Glomerular endothelial cell (primary cell): Measurements from ENCODE around the gene SAMD3. TPM values are rescaled to one million over a fixed set of nuclear protein-coding genes. Genes with fewer than 3 reads are reported as not detected.
"Not testable (repeated sequence)": the region's sequence is repeated elsewhere in the genome, so short reads cannot be mapped to it uniquely, and the experiment has no call there.

Experiments used
- DNase-seq: peaks from one replicate; pipeline ENCODE4 v3.0.0-alpha.2; 2011; ENCODE audit warnings: low read depth, low spot score; ENCODE audit errors: extremely low read depth
- total RNA-seq: library from RNA; depleted of rRNA; stranded (reverse); fragments of >200 nt; gene quantifications from 2 replicates; pipeline ENCODE4 v1.2.3, GENCODE V29; 2015

The SAMD3 gene
- total RNA-seq, 1 donor from 2014 or later: 0.41 TPM

DNA sequence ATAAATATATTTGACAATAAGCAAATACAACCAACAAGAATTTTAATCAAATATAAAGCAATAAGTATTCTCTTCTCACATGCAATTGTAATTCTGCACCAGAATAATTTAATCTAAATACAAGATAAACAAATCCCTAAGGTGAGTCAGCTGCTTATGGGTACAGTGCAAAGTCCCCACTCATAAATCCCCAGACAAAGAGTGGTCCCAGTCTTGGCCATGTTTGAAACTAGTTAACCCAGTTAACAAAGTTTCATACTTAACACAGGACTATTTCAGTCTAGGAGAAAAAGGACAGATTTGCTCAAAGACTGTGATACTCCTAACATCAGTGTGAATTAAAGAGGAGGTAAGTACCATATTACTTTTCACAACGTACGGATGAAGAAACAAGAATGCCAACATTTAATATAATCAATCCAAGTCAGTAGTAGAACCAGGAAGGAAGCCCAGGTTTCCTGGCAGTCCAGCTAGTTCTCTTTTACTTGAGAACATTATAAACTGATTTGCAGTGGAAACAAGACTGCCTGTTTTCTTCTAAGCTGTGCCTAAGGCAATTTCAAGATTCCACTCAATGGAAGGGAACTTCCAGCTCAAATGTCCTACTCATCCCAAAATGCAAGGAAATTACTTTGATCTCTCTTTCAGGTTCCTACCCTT lies 10.4 kb downstream of the SAMD3 start:
- no peak for DNase-seq

DNA sequence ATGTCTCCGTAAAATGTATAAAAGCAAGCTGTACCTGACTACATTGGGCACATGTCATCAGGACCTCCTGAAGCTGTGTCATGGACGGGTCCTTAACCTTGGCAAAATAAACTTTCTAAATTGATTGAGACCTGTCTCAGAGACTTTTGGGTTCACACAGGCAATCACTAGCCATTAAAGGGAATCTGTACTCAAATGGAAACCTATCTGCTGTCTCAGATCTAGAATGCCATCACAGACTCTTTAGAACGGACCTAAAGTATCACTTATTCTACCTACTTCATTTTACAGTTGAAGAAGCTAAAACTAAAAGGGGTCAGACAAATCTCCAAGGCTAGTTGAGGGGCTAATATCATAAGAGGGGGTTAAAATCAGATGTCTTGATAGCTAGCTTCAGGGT lies 11.1 kb downstream of the SAMD3 start:
- DNase-seq: no peak

DNA sequence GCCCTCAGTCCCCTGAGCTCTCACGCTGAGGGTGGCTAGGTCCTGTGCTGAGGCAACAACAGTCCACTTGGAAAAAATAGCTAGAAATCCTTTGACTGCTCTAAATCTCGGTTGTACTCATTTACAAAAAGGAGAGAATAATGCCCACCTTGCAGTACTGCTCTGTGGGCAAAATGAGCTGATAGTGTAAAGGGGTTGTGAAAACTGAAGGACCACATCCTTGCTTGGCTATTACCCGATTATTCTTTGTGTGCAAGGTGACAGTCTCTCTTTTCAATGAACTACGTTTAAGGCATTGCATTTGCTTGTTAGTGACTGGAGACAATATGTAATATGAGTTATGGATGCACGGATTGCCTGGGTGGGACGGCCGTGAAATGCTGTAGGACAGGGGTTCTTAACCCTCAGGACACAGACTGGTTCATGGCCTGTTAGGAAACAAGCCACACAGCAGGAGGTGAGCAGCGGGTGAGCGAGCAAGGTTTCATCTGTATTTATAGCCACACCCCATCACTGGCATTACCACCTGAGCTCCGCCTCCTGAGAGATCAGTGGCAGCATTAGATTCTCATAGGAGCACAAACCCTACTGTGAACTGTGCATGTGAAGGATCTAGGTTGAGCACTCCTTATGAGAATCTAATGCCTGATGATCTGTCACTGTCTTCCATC lies 14.6 kb downstream of the SAMD3 start:
- DNase-seq: no peak

DNA sequence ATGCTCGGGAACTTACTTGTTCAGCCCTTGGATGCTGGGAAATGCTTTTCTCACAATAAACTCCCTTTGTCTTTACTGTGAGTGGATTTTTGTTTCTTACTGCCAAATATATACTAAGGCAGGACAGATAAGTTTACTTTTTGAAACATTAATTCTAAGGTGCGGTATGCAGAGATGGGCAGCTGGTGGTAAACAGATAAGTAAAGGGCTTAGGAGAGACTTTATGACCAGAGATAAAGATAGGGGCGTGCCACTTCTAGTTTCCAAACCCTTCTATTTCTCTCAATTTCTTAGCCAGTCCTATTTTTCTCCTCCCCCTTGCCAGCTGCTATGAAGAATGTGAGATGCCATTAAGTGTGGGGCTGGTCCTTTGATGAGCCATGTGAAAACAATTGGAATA lies 16.3 kb downstream of the SAMD3 start:
- DNase-seq: no peak

DNA sequence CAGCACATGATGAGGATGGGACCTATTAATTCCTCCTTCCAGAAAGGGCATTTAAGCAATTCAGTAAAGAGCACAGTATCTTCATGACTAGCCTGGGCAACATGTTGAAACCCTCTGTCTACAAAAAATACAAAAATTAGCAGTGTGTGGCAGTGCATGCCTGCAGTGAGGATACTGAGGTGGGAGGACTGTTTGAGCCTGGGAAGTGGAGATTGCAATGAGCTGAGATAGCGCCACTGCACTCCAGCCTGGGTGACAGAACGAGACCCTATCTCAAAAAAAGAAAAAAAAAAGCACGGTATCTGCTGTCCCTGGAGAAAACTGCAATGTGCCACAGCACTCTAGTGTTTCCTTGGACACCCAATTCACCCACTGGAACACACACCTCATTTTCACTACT lies 18.4 kb downstream of the SAMD3 start:
- DNase-seq: no peak

DNA sequence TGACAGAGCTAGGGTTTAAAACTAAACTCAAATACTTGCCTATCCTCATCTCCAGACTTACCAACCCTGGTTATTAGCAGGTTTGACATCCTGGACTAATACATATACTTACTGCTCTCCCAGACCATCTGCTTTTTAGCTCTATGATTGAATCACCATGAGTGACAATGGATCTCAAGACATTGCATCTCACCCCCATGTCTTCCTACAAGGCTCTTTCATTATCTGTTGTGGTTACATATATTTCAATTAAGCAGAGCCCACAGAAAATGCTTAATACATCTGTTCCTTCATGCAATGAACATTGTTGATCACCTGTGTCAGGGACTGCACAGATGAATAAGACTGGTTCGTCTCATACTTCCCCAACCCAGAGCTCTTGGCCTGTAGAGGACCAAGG lies 19.4 kb downstream of the SAMD3 start:
- DNase-seq: no peak

DNA sequence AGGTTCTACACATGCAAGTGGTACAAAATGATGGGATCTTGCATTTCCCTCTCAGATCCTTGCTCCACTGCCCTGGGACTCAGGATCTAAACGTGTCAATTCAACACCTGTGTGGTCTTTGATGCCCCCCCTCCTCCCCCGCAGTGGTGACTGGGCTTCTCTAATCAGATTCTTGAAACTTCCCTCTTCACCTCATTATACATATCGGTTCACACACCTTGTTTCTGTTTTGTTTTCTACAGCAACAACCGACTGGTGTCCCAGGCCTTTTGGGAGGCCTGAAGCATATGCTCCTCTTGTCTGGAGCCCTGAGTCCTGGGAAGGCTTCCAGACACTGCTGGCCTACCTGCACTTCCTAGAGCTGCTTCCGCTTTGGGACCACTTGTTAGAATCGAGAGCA lies 20.0 kb downstream of the SAMD3 start:
- DNase-seq: no peak

DNA sequence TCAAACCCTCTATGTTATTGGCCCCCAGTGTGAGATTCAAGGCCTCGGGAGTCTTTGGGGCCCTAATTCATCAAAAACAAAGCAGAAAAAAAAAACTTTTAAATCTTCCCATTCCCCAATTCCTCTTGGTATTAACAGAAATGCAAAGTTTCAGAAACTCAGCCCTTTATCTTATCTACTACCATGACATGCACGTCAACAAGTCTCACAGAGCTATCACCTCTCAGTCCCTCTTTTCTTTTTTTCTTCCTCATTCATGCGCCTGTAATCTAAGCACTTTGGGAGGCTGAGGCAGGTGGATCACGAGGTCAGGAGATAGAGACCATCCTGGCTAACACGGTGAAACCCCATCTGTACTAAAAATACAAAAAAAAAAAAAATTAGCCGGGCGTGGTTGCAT lies 22.7 kb downstream of the SAMD3 start:
- DNase-seq: no peak

DNA sequence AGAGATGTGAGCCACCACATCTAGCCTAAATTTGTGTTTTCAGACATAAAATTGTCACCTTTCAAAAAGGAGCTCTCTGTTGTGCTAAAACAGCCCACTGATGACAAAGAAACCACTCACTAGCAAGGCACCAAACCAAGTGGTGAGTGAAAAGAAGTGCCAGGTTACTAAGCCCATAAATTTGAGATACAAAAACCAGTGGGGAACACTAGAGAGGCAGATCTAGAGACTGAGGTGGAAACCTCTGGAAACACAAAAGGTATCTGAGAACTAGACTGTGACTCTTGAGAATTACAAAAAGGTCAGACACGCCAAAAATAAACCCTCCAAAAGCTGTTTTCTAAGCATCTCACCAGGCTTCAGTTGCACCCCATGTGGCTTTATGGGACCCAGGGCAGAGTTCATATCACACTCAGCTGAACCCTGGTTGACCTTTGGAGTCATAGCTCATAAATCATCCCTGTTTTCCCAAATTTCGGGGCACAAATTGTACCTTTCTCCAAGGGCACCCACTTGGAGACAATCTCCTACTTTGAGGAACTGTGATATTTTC lies 24.2 kb downstream of the SAMD3 start:
- no peak for DNase-seq

DNA sequence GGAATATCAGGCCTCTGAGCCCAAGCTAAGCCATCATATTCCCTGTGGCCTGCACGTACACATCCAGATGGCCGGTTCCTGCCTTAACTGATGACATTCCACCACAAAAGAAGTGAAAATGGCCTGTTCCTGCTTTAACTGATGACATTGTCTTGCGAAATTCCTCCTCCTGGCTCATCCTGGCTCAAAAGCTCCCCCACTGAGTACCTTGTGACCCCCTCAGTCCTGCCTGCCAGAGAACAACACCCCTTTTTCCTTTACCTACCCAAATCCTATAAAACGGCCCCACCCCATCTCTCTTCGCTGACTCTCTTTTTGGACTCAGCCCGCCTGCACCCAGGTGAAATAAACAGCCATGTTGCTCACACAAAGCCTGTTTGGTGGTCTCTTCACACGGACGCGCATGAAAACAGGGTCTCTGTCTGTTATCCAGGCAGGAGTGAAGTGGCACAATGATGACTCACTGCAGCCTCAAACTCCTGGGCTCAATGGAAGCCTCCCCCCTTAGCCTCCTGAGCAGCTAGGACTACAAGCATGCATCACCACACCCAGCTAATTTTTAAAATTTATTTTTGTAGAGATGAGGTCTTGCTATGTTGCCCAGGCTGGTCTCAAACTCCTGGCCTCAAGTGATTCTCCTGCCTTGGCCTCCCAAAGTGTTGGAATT lies 24.8 kb downstream of the SAMD3 start:
- DNase-seq: not testable (repeated sequence)

DNA sequence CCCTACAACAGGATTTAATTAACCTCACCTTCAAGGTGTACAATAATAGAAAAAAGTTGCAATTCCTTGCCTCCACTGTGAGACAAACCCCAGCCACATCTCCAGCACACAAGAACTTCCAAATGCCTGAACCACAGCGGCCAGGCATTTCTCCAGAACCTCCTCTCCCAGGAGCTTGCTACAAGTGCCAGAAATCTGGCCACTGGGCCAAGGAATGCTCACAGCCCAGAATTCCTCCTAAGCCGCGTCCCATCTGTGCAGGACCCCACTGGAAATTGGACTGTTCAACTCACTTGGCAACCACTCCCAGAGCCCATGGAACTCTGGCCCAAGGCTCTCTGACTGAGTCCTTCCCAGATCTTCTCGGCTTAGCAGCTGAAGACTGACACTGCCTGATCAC lies 28.3 kb downstream of the SAMD3 start:
- not testable (repeated sequence) for DNase-seq

DNA sequence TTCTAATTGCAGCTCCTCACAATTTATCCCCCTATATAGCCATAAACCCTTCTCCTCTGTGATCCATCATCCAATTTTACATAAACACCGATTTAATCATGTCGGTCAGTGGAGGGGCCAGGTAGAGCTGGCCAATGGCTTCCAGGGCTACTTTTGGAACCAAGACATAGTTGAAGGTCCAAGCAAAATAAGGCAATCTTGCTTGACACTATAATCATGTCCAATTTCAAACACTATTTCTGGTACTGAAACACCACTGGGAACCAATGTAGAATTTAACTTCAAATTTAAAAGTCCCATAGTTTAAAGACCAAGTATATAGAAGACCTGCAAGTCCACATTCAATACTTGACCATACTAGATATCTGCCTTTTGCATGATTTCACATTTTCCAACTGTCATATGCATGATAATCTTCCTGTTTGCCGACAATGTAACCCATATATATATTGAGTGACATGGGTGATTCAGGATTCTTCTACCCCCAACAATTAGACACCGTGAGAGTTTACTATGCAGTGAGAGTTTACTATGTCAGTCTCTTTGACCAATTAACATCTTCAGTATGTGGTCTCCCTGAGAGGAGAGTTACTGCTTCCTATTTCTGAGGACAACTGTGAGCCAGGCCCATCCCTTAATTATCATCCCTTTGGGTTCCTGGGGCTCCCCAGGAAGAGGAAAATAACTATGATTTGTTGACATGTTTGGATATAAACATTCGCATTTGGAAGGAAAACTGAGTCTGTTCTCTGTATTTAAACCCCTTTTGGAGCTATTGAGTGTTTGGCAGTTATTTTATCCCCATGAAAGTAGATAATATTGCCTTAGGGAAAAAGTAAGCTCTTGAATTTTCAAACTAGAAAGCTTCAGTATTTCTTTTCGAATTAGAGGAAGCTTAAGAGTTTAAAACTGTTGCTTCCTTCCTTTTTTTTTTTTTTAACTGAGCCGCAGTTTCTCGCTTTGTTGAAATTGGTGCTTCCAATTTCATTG lies 31.8 kb downstream of the SAMD3 start:
- DNase-seq: no peak

DNA sequence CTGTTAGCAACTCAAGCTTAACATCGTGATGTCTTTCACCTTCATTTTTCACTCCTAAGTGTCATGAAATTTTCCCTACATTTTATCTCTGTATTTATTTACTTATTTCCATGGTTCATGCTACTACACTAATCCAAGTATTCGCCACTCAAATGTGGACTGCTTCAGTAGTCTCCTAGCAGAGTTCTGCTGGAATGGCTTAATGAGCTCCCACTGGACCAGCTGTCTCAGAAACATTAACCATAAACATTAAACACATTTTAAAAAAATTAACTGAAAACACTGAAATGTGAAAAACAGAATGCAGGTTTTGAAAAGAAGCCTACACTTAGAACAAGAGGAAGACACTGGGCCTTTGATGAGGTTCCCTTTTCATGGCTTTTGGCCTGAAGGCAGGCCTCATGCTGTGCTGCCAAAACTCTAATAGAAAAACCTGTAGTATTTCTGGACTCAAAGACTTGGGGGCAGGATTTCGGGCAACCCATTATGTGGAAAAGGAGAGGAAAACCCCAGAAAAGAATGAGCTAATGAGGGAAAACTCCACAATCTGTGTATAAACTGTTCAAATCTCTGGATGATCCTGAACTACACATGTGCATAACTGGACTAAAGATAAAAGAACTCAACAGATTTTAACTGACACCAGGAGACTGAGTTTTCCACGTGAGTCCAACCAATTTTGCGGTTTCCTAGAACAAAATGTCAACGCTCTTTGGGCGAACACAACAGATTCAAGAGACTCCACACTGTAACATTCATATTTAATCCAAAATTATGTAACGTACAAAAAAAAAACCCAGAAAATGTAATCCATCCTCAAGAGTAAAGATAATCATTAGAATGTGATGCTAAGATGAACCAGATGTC lies 33.0 kb downstream of the SAMD3 start:
- DNase-seq: no peak

DNA sequence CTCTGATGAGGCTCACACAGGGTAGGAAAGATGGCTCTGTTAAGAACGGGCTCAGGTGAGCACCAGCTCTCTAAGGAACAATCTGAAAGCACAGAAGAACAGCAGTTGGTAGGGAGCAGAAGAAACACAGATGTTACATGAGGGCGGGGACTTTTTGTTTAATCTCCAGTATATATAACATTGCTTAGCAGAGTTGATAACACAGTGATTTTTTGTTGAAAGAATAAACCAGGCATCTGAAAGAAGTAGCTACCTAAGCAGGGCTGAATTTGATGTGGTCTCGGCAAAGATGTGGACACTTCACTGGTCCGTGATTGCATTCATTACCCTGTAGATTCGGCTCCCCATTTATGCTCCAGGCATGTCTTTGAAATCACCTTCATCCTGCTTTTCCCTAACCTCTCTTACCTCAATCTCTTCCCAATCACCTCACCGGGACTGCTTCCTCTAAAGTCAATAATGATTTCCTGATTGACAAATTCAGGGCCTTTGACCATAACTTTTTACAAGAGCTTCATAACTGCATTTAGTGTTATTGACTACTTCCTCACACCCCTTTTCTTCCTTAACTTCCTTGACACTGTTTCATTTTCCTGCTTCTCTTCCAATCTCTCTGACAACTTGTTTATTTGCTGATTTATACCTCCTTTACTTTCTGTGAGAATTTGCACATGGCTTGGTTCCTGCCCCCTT lies 34.4 kb downstream of the SAMD3 start:
- DNase-seq: no peak

DNA sequence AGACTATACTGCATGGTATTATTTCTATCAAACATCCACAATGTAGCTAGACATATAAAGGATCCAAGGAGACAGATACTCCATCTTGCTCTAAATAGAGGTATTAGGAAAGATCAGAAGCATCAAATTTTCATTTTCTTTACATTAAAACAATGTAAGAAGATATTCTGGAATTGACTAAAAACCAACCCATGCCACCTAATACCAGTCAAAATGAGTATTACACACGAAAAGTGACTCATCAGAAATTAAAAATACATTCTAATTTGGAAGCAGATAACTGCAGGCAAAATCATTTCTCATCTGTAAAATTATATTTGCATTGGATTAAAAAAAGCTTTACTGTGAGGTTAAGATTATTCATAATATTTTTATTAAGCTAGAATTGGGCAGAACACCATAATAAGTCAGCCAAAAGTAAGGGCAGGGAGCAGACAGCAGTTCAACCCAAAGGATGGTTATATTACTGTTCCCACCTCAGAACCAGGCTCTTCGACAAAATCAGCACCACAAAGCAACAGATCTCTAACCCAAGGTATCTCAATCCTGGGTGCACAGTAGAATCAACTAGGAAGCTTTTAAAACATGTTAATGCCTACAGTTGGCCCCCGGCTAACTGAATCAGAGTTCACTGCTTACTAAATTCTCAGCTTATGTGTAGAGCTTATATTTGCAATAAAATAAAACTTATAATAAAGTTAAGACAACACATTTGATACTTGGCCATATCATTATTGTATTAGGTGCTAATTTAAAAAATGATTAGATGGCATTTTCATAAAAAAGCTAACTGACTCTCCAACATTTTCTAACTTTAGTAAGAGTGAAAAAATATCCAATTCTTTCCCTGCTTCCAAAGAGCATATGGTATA lies 35.2 kb downstream of the SAMD3 start:
- DNase-seq: no peak

DNA sequence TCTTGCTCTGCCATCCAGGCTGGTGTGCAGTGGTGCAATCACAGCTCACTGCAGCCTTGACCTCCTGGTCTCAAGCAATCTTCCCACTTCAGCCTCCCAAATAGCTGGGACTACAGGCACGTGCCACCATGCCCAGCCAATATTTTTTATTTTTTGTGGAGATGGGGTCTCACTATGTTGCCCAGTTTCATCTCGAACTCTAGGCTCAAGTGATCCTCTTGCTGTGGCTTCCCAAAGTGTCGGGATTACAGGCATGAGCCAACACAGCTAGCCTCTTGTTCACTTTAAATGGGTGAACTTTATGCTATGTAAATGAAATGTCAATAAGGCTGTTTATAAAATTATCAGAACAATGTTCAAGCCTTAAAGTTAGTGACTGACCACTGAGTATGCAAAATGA lies 37.1 kb downstream of the SAMD3 start:
- DNase-seq: no peak

DNA sequence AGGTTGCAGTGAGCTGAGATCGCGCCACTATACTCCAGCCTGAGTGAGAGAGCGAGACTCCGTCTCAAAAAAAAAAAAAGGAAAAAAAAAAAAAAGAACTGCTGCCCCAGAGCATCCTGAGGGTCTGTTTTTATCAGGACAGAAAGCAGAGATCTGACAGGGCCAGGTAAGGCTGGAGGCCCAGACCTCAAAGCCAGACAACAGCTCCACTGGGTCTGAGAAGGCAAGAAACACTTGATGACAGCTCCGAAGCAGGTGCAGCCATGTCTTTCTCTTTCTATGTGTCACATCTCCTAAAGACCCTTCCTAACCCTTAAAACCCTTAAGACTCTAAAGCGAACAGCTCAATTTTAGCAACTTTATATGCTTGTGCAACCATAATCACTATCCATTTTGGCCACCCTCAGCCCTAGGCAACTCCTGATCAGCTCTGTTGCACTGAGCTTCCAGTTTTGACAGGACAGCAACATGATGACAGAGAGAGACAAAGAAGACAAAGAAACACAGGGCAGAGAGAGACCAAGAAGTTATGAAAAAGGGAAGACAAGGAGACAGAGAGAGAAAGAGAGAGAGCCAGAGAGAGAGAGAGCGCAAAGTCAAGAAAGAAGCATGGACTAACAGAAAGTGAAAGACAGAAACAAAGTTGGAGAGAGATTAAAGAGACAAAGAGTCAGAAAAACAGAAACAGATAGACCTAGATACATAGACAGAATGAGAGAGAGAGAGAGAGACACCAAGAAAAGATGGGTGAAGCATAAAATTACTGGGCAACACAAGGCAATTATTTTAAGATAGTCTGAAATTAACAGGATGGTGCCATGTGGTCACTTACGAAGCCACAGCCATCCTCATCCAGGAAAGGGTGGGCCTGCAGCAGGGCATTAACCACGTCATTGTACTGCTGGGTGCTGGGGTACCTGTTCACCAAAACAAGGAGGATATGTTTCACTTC lies 39.2 kb downstream of the SAMD3 start:
- DNase-seq: no peak
